K562 (cell line): Measurements from ENCODE around the gene AP1S3. TPM values are rescaled to one million over a fixed set of nuclear protein-coding genes. Genes with fewer than 3 reads are reported as not detected.

ENCODE experiments used
- ATAC-seq: fragments of 200-7000 bp; cut with Tn5 transposase; 3 replicates; pipeline ENCODE4 v1.9.1; 2020; ENCODE audit warnings: moderate library complexity
- BruUV-seq: library from RNA; stranded (reverse); fragments of 400-500 nt; replicated peaks from 2 replicates; lab custom pipeline; 2021; lab: Mats Ljungman, UMichigan
- CTCF ChIA-PET: fragments of 300-600 bp; formaldehyde crosslinking; extraction: SDS; loops from one replicate; lab custom pipeline; 2021; ENCODE audit warnings: low intra/inter-chr PET ratio; lab: Yijun Ruan, JAX
- POLR2A ChIA-PET: fragments of 300-600, 350-650 bp; sonication (Branson Sonifier 250); formaldehyde crosslinking; extraction: SDS; loops from one replicate; lab custom pipeline; 2021; ENCODE audit warnings: antibody characterized with exemption, inconsistent platforms; lab: Yijun Ruan, JAX
- DNase-seq, 4 experiments: peaks; one replicate each; pipeline versions ENCODE4 v3.0.0 to v3.0.0-alpha.2; 2011 to 2018; ENCODE audit warnings: low spot score in 3 of 4, mixed read lengths in 3 of 4; ENCODE audit errors: extremely low read depth in 1 of 4
- FAIRE-seq: peaks from 2 replicates; lab custom pipeline; 2011; peaks lifted over from hg19 to GRCh38; lab: Jason Lieb, UNC
- H2AFZ ChIP-seq: 2 replicates; pipeline ENCODE4 v1.6.0; 2011; ENCODE audit warnings: low read depth, low read length, control low read depth, inconsistent platforms
- H3K27ac ChIP-seq: fragments of 200-600 bp; 3 replicates; pipeline ENCODE4 v1.8.0; 2011; ENCODE audit warnings: low read depth, mild to moderate bottlenecking, control low read depth, inconsistent platforms, low read length, moderate library complexity, mixed read lengths; ENCODE audit errors: extremely low read depth
- H3K27me3 ChIP-seq, 2 experiments: fragments of 300-600 bp in 1 of 2; 2 replicates in 1 of 2; 3 replicates in 1 of 2; pipeline versions ENCODE4 v1.6.0 to v1.8.0; 2011; ENCODE audit warnings: inconsistent platforms in 2 of 2, low read length in 2 of 2, mild to moderate bottlenecking in 1 of 2, mixed read lengths in 1 of 2, moderate library complexity in 1 of 2; ENCODE audit not compliant: control insufficient read depth in 2 of 2, insufficient read depth in 2 of 2
- H3K36me3 ChIP-seq: fragments of 300-600 bp; 3 replicates; pipeline ENCODE4 v1.8.0; 2011; ENCODE audit warnings: mild to moderate bottlenecking, low read length, inconsistent platforms; ENCODE audit not compliant: control insufficient read depth, insufficient read depth
- H3K4me1 ChIP-seq, 2 experiments: fragments of 200-600 bp in 1 of 2; replicated peaks in 1 of 2; 2 replicates in 1 of 2; 3 replicates in 1 of 2; pipeline versions ENCODE4 v1.5.1 to v1.8.0; 2011; ENCODE audit warnings: inconsistent platforms in 2 of 2, low read length in 2 of 2, mild to moderate bottlenecking in 1 of 2, mixed read lengths in 1 of 2, moderate library complexity in 1 of 2; ENCODE audit not compliant: control insufficient read depth in 2 of 2, insufficient read depth in 2 of 2
- H3K4me2 ChIP-seq: 2 replicates; pipeline ENCODE4 v1.6.1; 2011; ENCODE audit warnings: low read length, control low read depth, inconsistent platforms, mixed read lengths; ENCODE audit not compliant: insufficient read depth
- H3K4me3 ChIP-seq: fragments of 200-600 bp; sonication (generic), shearing (Covaris generic); 2 replicates; pipeline ENCODE4 v1.5.1; 2016; ENCODE audit warnings: control low read depth, inconsistent platforms
- H3K79me2 ChIP-seq: fragments of 200-600 bp; 3 replicates; pipeline ENCODE4 v1.8.0; 2011; ENCODE audit warnings: low read length, inconsistent platforms; ENCODE audit not compliant: control insufficient read depth, insufficient read depth
- H3K9ac ChIP-seq, 2 experiments: 2 replicates each; pipeline versions ENCODE4 v1.6.0 to v1.6.1; 2011; ENCODE audit warnings: low read depth in 2 of 2, low read length in 2 of 2, control low read depth in 1 of 2, inconsistent platforms in 1 of 2, mild to moderate bottlenecking in 1 of 2, mixed read lengths in 1 of 2; ENCODE audit not compliant: insufficient read depth in 1 of 2
- H3K9me1 ChIP-seq: one replicate; pipeline ENCODE4 v1.6.0; 2011; ENCODE audit warnings: inconsistent platforms, mild to moderate bottlenecking, low read length, moderate library complexity; ENCODE audit not compliant: control insufficient read depth, insufficient read depth
- H3K9me3 ChIP-seq: replicated peaks from 2 replicates; pipeline ENCODE4 v1.5.1; 2011; ENCODE audit warnings: low read depth, low read length, inconsistent platforms; ENCODE audit not compliant: control insufficient read depth, insufficient read depth
- H4K20me1 ChIP-seq: replicated peaks from 2 replicates; pipeline ENCODE4 v1.6.1; 2011; ENCODE audit warnings: low read length, inconsistent platforms, mixed read lengths; ENCODE audit not compliant: control insufficient read depth, insufficient read depth
- CBX2 ChIP-seq: fragments of 200-600 bp; sonication (generic); IDR thresholded peaks from one replicate; pipeline ENCODE4 v1.6.1; 2012; ENCODE audit warnings: mild to moderate bottlenecking, low read length, inconsistent platforms; ENCODE audit not compliant: insufficient read depth, poor library complexity, severe bottlenecking
- CHD1 ChIP-seq: fragments of 200-600 bp; sonication (generic); IDR thresholded peaks from one replicate; pipeline ENCODE4 v1.6.1; 2012; ENCODE audit warnings: mild to moderate bottlenecking, moderate library complexity, low read length, inconsistent platforms
- CHD2 ChIP-seq: IDR thresholded peaks from 2 replicates; pipeline ENCODE4 v1.6.1; 2011; ENCODE audit warnings: low read depth, low read length
- E2F1 ChIP-seq: sonication (generic); formaldehyde crosslinking; IDR thresholded peaks from 2 replicates; pipeline ENCODE4 v1.8.1; 2023; ENCODE audit warnings: mild to moderate bottlenecking, missing genetic modification reagents, moderate library complexity
- EP300 ChIP-seq: IDR thresholded peaks from 2 replicates; pipeline ENCODE4 v1.6.1; 2012; ENCODE audit warnings: low read length, improper control_type of control experiment
- ERF ChIP-seq: fragments of 450-650 bp; formaldehyde crosslinking; IDR thresholded peaks from 2 replicates; pipeline ENCODE4 v1.4.0; 2020; ENCODE audit warnings: mild to moderate bottlenecking, mixed read lengths
- ILK ChIP-seq: fragments of 450-650 bp; IDR thresholded peaks from 2 replicates; pipeline ENCODE4 v1.6.1; 2016; ENCODE audit warnings: missing genetic modification characterization, low read depth, mild to moderate bottlenecking, missing compliant biosample characterization, moderate library complexity, borderline replicate concordance
- MAFK ChIP-seq: IDR thresholded peaks from 2 replicates; pipeline ENCODE4 v1.6.1; 2011; ENCODE audit warnings: low read length, improper control_type of control experiment
- NEUROD1 ChIP-seq: fragments of 150-350 bp; IDR thresholded peaks from 2 replicates; pipeline ENCODE4 v1.6.1; 2014; ENCODE audit warnings: borderline replicate concordance, low read length, low read depth; ENCODE audit not compliant: partially characterized antibody
- NRF1 ChIP-seq, 2 experiments: fragments of 450-650 bp; IDR thresholded peaks in 1 of 2; conservative IDR thresholded peaks in 1 of 2; 2 replicates each; pipeline ENCODE4 v1.6.1; 2014; ENCODE audit warnings: mild to moderate bottlenecking in 2 of 2
- PPARD ChIP-seq: fragments of 250-450 bp; sonication (Bioruptor Pico); IDR thresholded peaks from 2 replicates; pipeline ENCODE4 v1.8.0; 2022; ENCODE audit warnings: inconsistent platforms, mild to moderate bottlenecking, moderate library complexity
- PYGO2 ChIP-seq: fragments of 450-650 bp; IDR thresholded peaks from 2 replicates; pipeline ENCODE4 v1.6.1; 2016; ENCODE audit warnings: mild to moderate bottlenecking, missing genetic modification characterization, moderate library complexity, missing compliant biosample characterization
- RBM22 ChIP-seq: fragments of 200-400 bp; formaldehyde crosslinking; IDR thresholded peaks from 2 replicates; pipeline ENCODE4 v1.6.1; 2018; ENCODE audit warnings: low read length, low read depth; ENCODE audit not compliant: poor library complexity, severe bottlenecking
- RERE ChIP-seq: sonication (generic); formaldehyde crosslinking; IDR thresholded peaks from 2 replicates; pipeline ENCODE4 v1.8.0; 2023; ENCODE audit warnings: missing genetic modification reagents, mild to moderate bottlenecking, borderline replicate concordance
- SAFB ChIP-seq: fragments of 200-400 bp; formaldehyde crosslinking; IDR thresholded peaks from 2 replicates; pipeline ENCODE4 v1.6.1; 2017; ENCODE audit warnings: low read depth, low read length, borderline replicate concordance
- SIN3B ChIP-seq: fragments of 450-650 bp; IDR thresholded peaks from 2 replicates; pipeline ENCODE4 v1.6.1; 2017; ENCODE audit warnings: low read depth, mild to moderate bottlenecking, moderate library complexity
- SRSF3 ChIP-seq: fragments of 200-400 bp; formaldehyde crosslinking; IDR thresholded peaks from 2 replicates; pipeline ENCODE4 v1.6.1; 2016; ENCODE audit warnings: mild to moderate bottlenecking, low read length, moderate library complexity; ENCODE audit not compliant: insufficient read depth
- TCF3 ChIP-seq: sonication (generic); formaldehyde crosslinking; IDR thresholded peaks from 2 replicates; pipeline ENCODE4 v1.4.0; 2020; ENCODE audit warnings: mild to moderate bottlenecking, missing genetic modification reagents
- ZNF311 ChIP-seq: fragments of 250-450 bp; sonication (Bioruptor Pico); IDR thresholded peaks from 2 replicates; pipeline ENCODE4 v1.4.0; 2020; ENCODE audit warnings: mild to moderate bottlenecking, moderate library complexity
- in situ Hi-C: fragments of 300-500 bp; cut with MboI; formaldehyde crosslinking; loops from 4 replicates; pipeline ENCODE4 v1.15.0; 2018; ENCODE audit warnings: inconsistent platforms, mixed read lengths
- intact Hi-C: fragments of 100-400 bp; cut with micrococcal nuclease; formaldehyde crosslinking; loops from 2 replicates; pipeline ENCODE4 v1.14.2; 2022
- polyA plus RNA-seq, 8 experiments: library from polyadenylated mRNA; depleted of rRNA in 4 of 8; stranded (reverse) in 5 of 8; unstranded in 3 of 8; fragments of >200 nt; fragmentation: Nextera tagmentation in 2 of 8; fragmentation: Illumina TruSeq in 1 of 8; extraction: Ambion mirVana in 2 of 8; extraction: Trizol in 1 of 8; gene quantifications; 2 replicates each; pipeline versions ENCODE4 v1.2.1 to v1.2.3, GENCODE V29; 2011 to 2014; ENCODE audit warnings: inconsistent platforms in 1 of 8, missing spikeins in 1 of 8
- total RNA-seq, 7 experiments: library from RNA; depleted of rRNA in 6 of 7; stranded (reverse); fragments of >200 nt in 6 of 7; fragmentation: Illumina TruSeq in 2 of 7; extraction: Trizol in 2 of 7; gene quantifications; 2 replicates each; pipeline versions ENCODE4 v1.2.1 to v1.2.3, GENCODE V29; 2011 to 2021; ENCODE audit warnings: low replicate concordance in 1 of 7

AP1S3 gene
- total and polyA plus RNA-seq, 9 of the 15 experiments (the other 6 are each of a cell fraction or from before 2014, with no cell fraction given): 0.50 to 3.8 (median 2.1) TPM

- Histone ChIP-seq H3K79me2 (no peaks in the 10 kb centered on the region), H3K9ac (no peak overlapping the region), H2AFZ (no peak overlapping the region), H3K27ac (no peak overlapping the region), H3K4me1 (no peaks in the 10 kb centered on the region), H3K4me2 (no peak overlapping the region), H4K20me1 (no peaks in the 10 kb centered on the region), H3K9me3 (no peaks in the 10 kb centered on the region), H3K9me1 (no peaks in the 10 kb centered on the region)
- FAIRE-seq: no peak
- CTCF ChIA-PET: no interaction called here
- ATAC-seq: no peak
- intact Hi-C loops: no loop called here
- DNase-seq: no peak
- TF ChIP-seq ZNF311 (CRISPR knock-in tag) (no peak), PYGO2 (tag) (no peak), ILK (no peak), SAFB (no peak), MAFK (no peak), CHD1 (no peak), E2F1 (CRISPR knock-in tag) (no peak), SRSF3 (no peak), PPARD (CRISPR knock-in tag) (no peak), NEUROD1 (no peak), CBX2 (no peak), TCF3 (CRISPR knock-in tag) (no peak), ERF (CRISPR knock-in tag) (no peak), NRF1 (conservative IDR thresholded peaks at IDR 0.05 in 1 of 2, IDR thresholded peaks at IDR 0.05 in 1 of 2) (no peak), SIN3B (no peak), RERE (no peak), RBM22 (no peak), EP300 (no peak), CHD2 (no peak)
- TF ChIP-seq, all 486 proteins: peak for 0
- no TSS peak for BruUV-seq
- no peaks in the 10 kb centered on the region for H3K36me3 ChIP-seq
- no peak overlapping the region for H3K4me3 ChIP-seq
- POLR2A ChIA-PET: no interaction called here
- in situ Hi-C loops: no loop called here
- H3K27me3 ChIP-seq: no peaks in the 10 kb centered on the region; a peak in 1 of 5 replicates
Observed at GRCh38 chr2:223767341-223767740, 70.0 kb downstream of the AP1S3 start.
